HG03460 (cell line): Measurements from ENCODE around the gene AATK.

ENCODE experiments used
- ATAC-seq: cut with Tn5 transposase; IDR thresholded peaks from one replicate; pipeline ENCODE4 v1.9.1; 2021; ENCODE audit not compliant: unreplicated experiment

AATK gene

GRCh38 chr17:81074875-81075274, 91.1 kb downstream of the AATK start:
- no peak for ATAC-seq

- ATAC-seq: no peak
Measured at GRCh38 chr17:81073967-81074839, 91.8 kb downstream of the AATK start.

GRCh38 chr17:81071761-81072741, 94.0 kb downstream of the AATK start:
- ATAC-seq: no peak

GRCh38 chr17:81070541-81071246, 95.3 kb downstream of the AATK start:
- ATAC-seq: no peak

GRCh38 chr17:81069135-81069645, 96.8 kb downstream of the AATK start:
- ATAC-seq: no peak

- ATAC-seq: no peak
Measured at GRCh38 chr17:81068411-81069134, 97.4 kb downstream of the AATK start.

GRCh38 chr17:81067391-81067811, 98.6 kb downstream of the AATK start:
- ATAC-seq: no peak
